HepG2 (cell line): ENCODE measurements around the gene XRCC3. TPM values are rescaled to one million over a fixed set of nuclear protein-coding genes. Genes with fewer than 3 reads are reported as not detected.
A peak's percentile ranks its signal among the peaks of the same experiment; 100 is the strongest.

Source experiments
- ATAC-seq: fragments of 200-7000 bp; cut with Tn5 transposase; 3 replicates; pipeline ENCODE4 v1.9.1; 2020; ENCODE audit warnings: mild to moderate bottlenecking, moderate library complexity
- BruUV-seq: library from RNA; stranded (reverse); fragments of 400-500 nt; replicated peaks from 2 replicates; lab custom pipeline; 2021; lab: Mats Ljungman, UMichigan
- CTCF ChIA-PET: fragments of 300-600 bp; formaldehyde crosslinking; extraction: SDS; loops from one replicate; lab custom pipeline; 2021; ENCODE audit warnings: low total read pairs, inconsistent platforms, low intra/inter-chr PET ratio; lab: Yijun Ruan, JAX
- POLR2A ChIA-PET: fragments of 350-600 bp; sonication (Branson Sonifier 250); formaldehyde crosslinking; loops from one replicate; lab custom pipeline; 2020; ENCODE audit warnings: antibody characterized with exemption, inconsistent platforms; lab: Yijun Ruan, JAX
- DNase-seq: peaks from one replicate; pipeline ENCODE4 v3.0.0-alpha.2; 2015; ENCODE audit warnings: low spot score
- FAIRE-seq: peaks from 3 replicates; lab custom pipeline; 2011; peaks lifted over from hg19 to GRCh38; lab: Jason Lieb, UNC
- H2AFZ ChIP-seq: one replicate; pipeline ENCODE4 v1.6.1; 2011; ENCODE audit warnings: low read length, inconsistent platforms
- H3K27ac ChIP-seq: fragments of 300-600 bp; 3 replicates; pipeline ENCODE4 v1.8.0; 2011; ENCODE audit warnings: mixed run types, mild to moderate bottlenecking, mixed read lengths, low read length, inconsistent platforms; ENCODE audit not compliant: insufficient read depth; ENCODE audit errors: extremely low read length
- H3K27me3 ChIP-seq, 2 experiments: fragments of 200-600 bp in 1 of 2; 2 replicates in 1 of 2; 3 replicates in 1 of 2; pipeline versions ENCODE4 v1.6.0 to v1.8.0; 2011; ENCODE audit warnings: low read length in 2 of 2, mild to moderate bottlenecking in 2 of 2, moderate library complexity in 2 of 2, inconsistent platforms in 1 of 2; ENCODE audit not compliant: insufficient read depth in 2 of 2, control insufficient read depth in 1 of 2
- H3K36me3 ChIP-seq, 2 experiments: fragments of 200-600 bp in 1 of 2; replicated peaks in 1 of 2; 2 replicates in 1 of 2; 3 replicates in 1 of 2; pipeline versions ENCODE4 v1.5.1 to v1.8.0; 2011; ENCODE audit warnings: low read length in 2 of 2, inconsistent platforms in 1 of 2; ENCODE audit not compliant: insufficient read depth in 2 of 2, control insufficient read depth in 1 of 2
- H3K4me1 ChIP-seq: 2 replicates; pipeline ENCODE4 v1.5.1; 2012; ENCODE audit warnings: low read length, inconsistent platforms; ENCODE audit not compliant: insufficient read depth
- H3K4me2 ChIP-seq: 2 replicates; pipeline ENCODE4 v1.6.0; 2011; ENCODE audit warnings: low read depth, low read length, inconsistent platforms
- H3K4me3 ChIP-seq, 3 experiments: fragments of 200-600 bp in 1 of 3; sonication (generic), shearing (Covaris generic) in 1 of 3; replicated peaks in 1 of 3; 2 replicates each; pipeline ENCODE4 v1.5.1; 2011 to 2016; ENCODE audit warnings: low read length in 3 of 3, inconsistent platforms in 2 of 3, low read depth in 2 of 3, mild to moderate bottlenecking in 2 of 3, control low read depth in 1 of 3, mixed read lengths in 1 of 3; ENCODE audit not compliant: insufficient read depth in 1 of 3
- H3K79me2 ChIP-seq: one replicate; pipeline ENCODE4 v1.6.1; 2011; ENCODE audit warnings: low read length, inconsistent platforms; ENCODE audit not compliant: insufficient read depth
- H3K9ac ChIP-seq: 2 replicates; pipeline ENCODE4 v1.6.0; 2011; ENCODE audit warnings: mild to moderate bottlenecking, low read depth, low read length, inconsistent platforms; ENCODE audit not compliant: insufficient read depth
- H3K9me3 ChIP-seq: 2 replicates; pipeline ENCODE4 v1.5.1; 2012; ENCODE audit warnings: mild to moderate bottlenecking, low read length
- H4K20me1 ChIP-seq: 2 replicates; pipeline ENCODE4 v1.6.0; 2011; ENCODE audit warnings: inconsistent platforms, mild to moderate bottlenecking, low read length, moderate library complexity; ENCODE audit not compliant: insufficient read depth
- AGO2 ChIP-seq: fragments of 200-400 bp; formaldehyde crosslinking; optimal IDR thresholded peaks from 2 replicates; pipeline ENCODE3; 2017; ENCODE audit warnings: mild to moderate bottlenecking, low read depth, low read length, moderate library complexity
- AHR ChIP-seq: IDR thresholded peaks from 2 replicates; pipeline ENCODE4 v1.6.1; 2018; ENCODE audit warnings: missing genetic modification reagents, missing compliant biosample characterization
- ARID2 ChIP-seq: sonication (generic); formaldehyde crosslinking; IDR thresholded peaks from 2 replicates; pipeline ENCODE4 v1.8.1; 2022; ENCODE audit warnings: mild to moderate bottlenecking, missing genetic modification reagents, borderline replicate concordance
- CBX5 ChIP-seq: sonication (generic); formaldehyde crosslinking; IDR thresholded peaks from 2 replicates; pipeline ENCODE4 v1.4.0; 2020; ENCODE audit warnings: missing genetic modification reagents, borderline replicate concordance
- MAFG ChIP-seq: sonication (generic); formaldehyde crosslinking; IDR thresholded peaks from 2 replicates; pipeline ENCODE4 v1.5.1; 2020; ENCODE audit warnings: mild to moderate bottlenecking, missing genetic modification reagents
- RBM22 ChIP-seq: fragments of 200-400 bp; formaldehyde crosslinking; optimal IDR thresholded peaks from 2 replicates; pipeline ENCODE3; 2017; ENCODE audit warnings: mild to moderate bottlenecking, low read length, moderate library complexity
- TFE3 ChIP-seq: IDR thresholded peaks from 2 replicates; pipeline ENCODE4 v1.6.1; 2016
- ZBTB7B ChIP-seq: sonication (generic); formaldehyde crosslinking; IDR thresholded peaks from 2 replicates; pipeline ENCODE4 v1.4.0; 2020; ENCODE audit warnings: missing genetic modification reagents
- WGBS: methylation state at CpG from one replicate; pipeline ENCODE4 v1.1.6; 2017; ENCODE audit warnings: low lambda C conversion rate; 5-methylcytosine and 5-hydroxymethylcytosine counted together
- in situ Hi-C: cut with HindIII; loops from 2 replicates; pipeline ENCODE4 v1.10.0; 2017; ENCODE audit warnings: low pct_unique_long_range_greater_than_20kb; ENCODE audit not compliant: extremely low pct_ligation_motif_present
- intact Hi-C: fragments of 100-400 bp; cut with micrococcal nuclease; formaldehyde crosslinking; loops from one replicate; pipeline ENCODE4 v1.10.0; 2022; ENCODE audit not compliant: unreplicated experiment
- polyA plus RNA-seq, 8 experiments: library from polyadenylated mRNA; depleted of rRNA in 3 of 8; stranded (reverse) in 7 of 8; unstranded in 1 of 8; fragments of >200 nt; fragmentation: Illumina TruSeq in 4 of 8; extraction: Trizol in 4 of 8; gene quantifications; 2 replicates each; pipeline versions ENCODE4 v1.2.1 to v1.2.3, GENCODE V29; 2011 to 2016; ENCODE audit warnings: low read depth in 4 of 8, missing spikeins in 1 of 8, mixed read lengths in 1 of 8; ENCODE audit not compliant: insufficient read depth in 1 of 8
- total RNA-seq, 5 experiments: library from RNA; depleted of rRNA; stranded (reverse); fragments of >200 nt; fragmentation: Illumina TruSeq; extraction: Trizol; gene quantifications; 2 replicates each; pipeline ENCODE4 v1.2.3, GENCODE V29; 2016; ENCODE audit warnings: low read depth in 1 of 5

XRCC3 gene
- total and polyA plus RNA-seq, 2 of the 13 experiments (the other 11 are each of a cell fraction or from before 2014, with no cell fraction given), result 5.4 to 25.8 TPM

GRCh38 chr14:103731481-103731880, 16.2 kb upstream of the XRCC3 start (continued):
- no peak for TF ChIP-seq AHR
- TF ChIP-seq ZBTB7B (CRISPR knock-in tag), result no peak
- no peak for TF ChIP-seq TFE3 (CRISPR knock-in tag)
- TF ChIP-seq CBX5 (CRISPR knock-in tag), result no peak
- no peak for TF ChIP-seq ARID2 (CRISPR knock-in tag)

GRCh38 chr14:103730490-103731035, 15.3 kb upstream of the XRCC3 start:
- in situ Hi-C loops, result no loop called here
- 98% methylated on average over 8 of the region's 15 CpGs for WGBS
- CTCF ChIA-PET, result no interaction called here
- H3K27me3 ChIP-seq, result no peaks in the 10 kb centered on the region
- no peaks in the 10 kb centered on the region for H3K4me1 ChIP-seq
- no peak overlapping the region for H3K27ac ChIP-seq
- no peak overlapping the region for H3K4me3 ChIP-seq
- FAIRE-seq (no peak), DNase-seq (no peak), ATAC-seq (peak; percentile 46)
- POLR2A ChIA-PET, result no interaction called here
- H3K79me2 ChIP-seq, result peaks cover 8% of the 10 kb centered on the region
- no peaks in the 10 kb centered on the region for H4K20me1 ChIP-seq
- peaks cover 21 to 60% of the 10 kb centered on the region in 2 experiments for H3K36me3 ChIP-seq
- TF ChIP-seq RBM22, result peak; percentile 53
- TF ChIP-seq AGO2, result peak; percentile 74
- TF ChIP-seq MAFG (CRISPR knock-in tag), result no peak
- TF ChIP-seq, all 625 proteins: peak for 2
- no peak overlapping the region for H2AFZ ChIP-seq
- no TSS peak for BruUV-seq
- intact Hi-C loops, result no loop called here
- no peaks in the 10 kb centered on the region for H3K9me3 ChIP-seq
- no peak overlapping the region for H3K9ac ChIP-seq
- no peak overlapping the region for H3K4me2 ChIP-seq
